ENCODE results near the gene TMEM200B. TPM values are rescaled to one million over a fixed set of nuclear protein-coding genes. Genes with fewer than 3 reads are reported as not detected.

TMEM200B gene
- total and polyA plus RNA-seq, 10 of the 15 experiments (the other 5 are each of a cell fraction or from before 2014, with no cell fraction given): 0.03 to 1.4 (median 0.08) TPM; not detected in 3

- no peak for DNase-seq (ENCODE audit: low read depth, low spot score)
- SMC1A ChIA-PET (ENCODE audit: uncharacterized antibody, unreplicated experiment): interaction anchor here (0.7 to 3.7 kb wide), 2 partner anchors 9 to 109 kb away, joined by 3 to 27 read pairs; partner anchors contain the start of gene SRSF4
- H2AFZ ChIP-seq (ENCODE audit: control insufficient read depth, low read depth, low read length): no peak overlapping the region
- H4K20me1 ChIP-seq (ENCODE audit: control insufficient read depth, insufficient read depth): peaks cover 4% of the 10 kb centered on the region; the same call in 1 of the 2 replicates
- RAD21 ChIA-PET (ENCODE audit: unreplicated experiment): no interaction called here
- H3K4me3 ChIP-seq: no peak overlapping the region
- peaks cover 1 to 19% of the 10 kb centered on the region in 2 experiments for H3K36me3 ChIP-seq (ENCODE audit: control insufficient read depth in 2 of 2, insufficient read depth in 2 of 2, low read length in 1 of 2)
- in situ Hi-C loops (cut with MboI) (no loop called here), intact Hi-C loops (cut with micrococcal nuclease; ENCODE audit: unreplicated experiment) (no loop called here)
- POLR2A ChIA-PET: interaction anchor here (0.6 kb wide), 2 partner anchors 11 to 99 kb away, joined by 5 read pairs; no protein-coding TSS in a partner anchor
- H3K9me3 ChIP-seq (replicated peaks; ENCODE audit: control insufficient read depth, insufficient read depth, low read length): no peaks in the 10 kb centered on the region; the same call in 1 of the 3 replicates
- H3K27ac ChIP-seq (ENCODE audit: control insufficient read depth, insufficient read depth): no peak overlapping the region
- BruUV-seq (replicated peaks): no TSS peak
- peaks cover 88% of the 10 kb centered on the region for H3K79me2 ChIP-seq (ENCODE audit: control insufficient read depth, insufficient read depth, low read length)
- WGBS (ENCODE audit: insufficient coverage, insufficient replicate concordance, low lambda C conversion rate, missing lambda C conversion rate): 80% methylated on average over 8 of the region's 8 CpGs
- no peak overlapping the region for H3K9ac ChIP-seq (ENCODE audit: control insufficient read depth, insufficient read depth, low read length)
- FAIRE-seq: no peak
- H3K4me1 ChIP-seq (ENCODE audit: control insufficient read depth, insufficient read depth, low read length): peaks cover 5% of the 10 kb centered on the region; the same call in 1 of the 2 replicates
- TF ChIP-seq IRF3 (IDR thresholded peaks at IDR 0.05) (no peak), STAT3 (IDR thresholded peaks at IDR 0.05; ENCODE audit: low read depth, low read length) (no peak), HDGF (IDR thresholded peaks at IDR 0.05) (no peak), HCFC1 (IDR thresholded peaks at IDR 0.05; ENCODE audit: low read length) (no peak), SRF (IDR thresholded peaks at IDR 0.05; ENCODE audit: low read depth in 2 of 2, low read length in 2 of 2) (no peak), SIN3A (IDR thresholded peaks at IDR 0.05; ENCODE audit: low read depth, low read length) (no peak), TBL1XR1 (IDR thresholded peaks at IDR 0.05; ENCODE audit: low read depth, low read length) (no peak), FOXK2 (IDR thresholded peaks at IDR 0.05) (no peak), BCL3 (IDR thresholded peaks at IDR 0.05; ENCODE audit: borderline replicate concordance, insufficient read depth, low read depth, low read length, poor library complexity, severe bottlenecking) (no peak), SUZ12 (IDR thresholded peaks at IDR 0.05; ENCODE audit: unreplicated experiment) (no peak), RAD21 (IDR thresholded peaks at IDR 0.05; ENCODE audit: insufficient read depth, low read depth, low read length) (no peak), SUPT20H (IDR thresholded peaks at IDR 0.05; ENCODE audit: borderline replicate concordance, control insufficient read depth, low read depth, low read length) (no peak), RELA (IDR thresholded peaks at IDR 0.05; ENCODE audit: borderline replicate concordance, partially characterized antibody) (no peak), WRNIP1 (IDR thresholded peaks at IDR 0.05; ENCODE audit: borderline replicate concordance, low read depth, low read length) (no peak)
- CTCF ChIA-PET: no interaction called here
- ATAC-seq: no peak
- H3K27me3 ChIP-seq (replicated peaks in 1 of 2; ENCODE audit: control insufficient read depth in 2 of 2, insufficient read depth in 2 of 2, low read length in 1 of 2): no peaks in the 10 kb centered on the region
- peak overlapping the region; percentile 30; the same call in 1 of the 2 replicates for H3K4me2 ChIP-seq (ENCODE audit: control insufficient read depth, insufficient read depth)
Measured at GRCh38 chr1:29172415-29172939, 48.8 kb upstream of the TMEM200B start.
